Loucy (cell line): ENCODE measurements around the gene AURKAIP1.

ENCODE experiments used
- EZH2phosphoT487 ChIP-seq: fragments of 200-600 bp; IDR thresholded peaks from 2 replicates; pipeline ENCODE4 v1.6.1; 2018; ENCODE audit warnings: antibody characterized with exemption, mild to moderate bottlenecking, moderate library complexity, borderline replicate concordance
- TF ChIP-seq, protein P1 (sequence below): fragments of 200-600 bp; sonication (generic); conservative IDR thresholded peaks from 2 replicates; pipeline ENCODE4 v1.5.1; 2014; ENCODE audit warnings: mild to moderate bottlenecking, antibody characterized with exemption, low read length

DNA sequence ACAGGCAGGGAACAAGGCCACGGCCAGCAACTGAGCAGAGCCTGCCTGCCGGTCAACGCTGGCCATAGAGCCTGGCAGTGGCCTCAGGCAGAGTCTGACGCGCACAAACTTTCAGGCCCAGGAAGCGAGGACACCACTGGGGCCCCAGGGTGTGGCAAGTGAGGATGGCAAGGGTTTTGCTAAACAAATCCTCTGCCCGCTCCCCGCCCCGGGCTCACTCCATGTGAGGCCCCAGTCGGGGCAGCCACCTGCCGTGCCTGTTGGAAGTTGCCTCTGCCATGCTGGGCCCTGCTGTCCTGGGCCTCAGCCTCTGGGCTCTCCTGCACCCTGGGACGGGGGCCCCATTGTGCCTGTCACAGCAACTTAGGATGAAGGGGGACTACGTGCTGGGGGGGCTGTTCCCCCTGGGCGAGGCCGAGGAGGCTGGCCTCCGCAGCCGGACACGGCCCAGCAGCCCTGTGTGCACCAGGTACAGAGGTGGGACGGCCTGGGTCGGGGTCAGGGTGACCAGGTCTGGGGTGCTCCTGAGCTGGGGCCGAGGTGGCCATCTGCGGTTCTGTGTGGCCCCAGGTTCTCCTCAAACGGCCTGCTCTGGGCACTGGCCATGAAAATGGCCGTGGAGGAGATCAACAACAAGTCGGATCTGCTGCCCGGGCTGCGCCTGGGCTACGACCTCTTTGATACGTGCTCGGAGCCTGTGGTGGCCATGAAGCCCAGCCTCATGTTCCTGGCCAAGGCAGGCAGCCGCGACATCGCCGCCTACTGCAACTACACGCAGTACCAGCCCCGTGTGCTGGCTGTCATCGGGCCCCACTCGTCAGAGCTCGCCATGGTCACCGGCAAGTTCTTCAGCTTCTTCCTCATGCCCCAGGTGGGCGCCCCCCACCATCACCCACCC lies 43.7 kb downstream of the AURKAIP1 start, which contains the start of gene TAS1R3:
- TF ChIP-seq, protein P1, sequence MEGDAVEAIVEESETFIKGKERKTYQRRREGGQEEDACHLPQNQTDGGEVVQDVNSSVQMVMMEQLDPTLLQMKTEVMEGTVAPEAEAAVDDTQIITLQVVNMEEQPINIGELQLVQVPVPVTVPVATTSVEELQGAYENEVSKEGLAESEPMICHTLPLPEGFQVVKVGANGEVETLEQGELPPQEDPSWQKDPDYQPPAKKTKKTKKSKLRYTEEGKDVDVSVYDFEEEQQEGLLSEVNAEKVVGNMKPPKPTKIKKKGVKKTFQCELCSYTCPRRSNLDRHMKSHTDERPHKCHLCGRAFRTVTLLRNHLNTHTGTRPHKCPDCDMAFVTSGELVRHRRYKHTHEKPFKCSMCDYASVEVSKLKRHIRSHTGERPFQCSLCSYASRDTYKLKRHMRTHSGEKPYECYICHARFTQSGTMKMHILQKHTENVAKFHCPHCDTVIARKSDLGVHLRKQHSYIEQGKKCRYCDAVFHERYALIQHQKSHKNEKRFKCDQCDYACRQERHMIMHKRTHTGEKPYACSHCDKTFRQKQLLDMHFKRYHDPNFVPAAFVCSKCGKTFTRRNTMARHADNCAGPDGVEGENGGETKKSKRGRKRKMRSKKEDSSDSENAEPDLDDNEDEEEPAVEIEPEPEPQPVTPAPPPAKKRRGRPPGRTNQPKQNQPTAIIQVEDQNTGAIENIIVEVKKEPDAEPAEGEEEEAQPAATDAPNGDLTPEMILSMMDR, result no peak
- no peak for TF ChIP-seq EZH2phosphoT487
